Measurements from ENCODE around the gene ZCCHC7.

The ZCCHC7 gene

GRCh38 chr9:37342895-37343294 is 222.5 kb downstream of the ZCCHC7 start:
- DNase-seq: no peak

GRCh38 chr9:37343724-37344123 is 223.3 kb downstream of the ZCCHC7 start:
- no peak for DNase-seq

- DNase-seq: no peak
These were observed 224.7 kb downstream of the ZCCHC7 start for GRCh38 chr9:37345038-37345437.

GRCh38 chr9:37348917-37349316 is 228.5 kb downstream of the ZCCHC7 start:
- no peak for DNase-seq

- DNase-seq: no peak
These were observed 230.3 kb downstream of the ZCCHC7 start for GRCh38 chr9:37350486-37351190.

- no peak for DNase-seq
These were observed 233.4 kb downstream of the ZCCHC7 start for GRCh38 chr9:37353791-37354190.

GRCh38 chr9:37362430-37362829 is 242.1 kb downstream of the ZCCHC7 start:
- DNase-seq: no peak

- no peak for DNase-seq
These were observed 242.8 kb downstream of the ZCCHC7 start for GRCh38 chr9:37363124-37363523.

GRCh38 chr9:37364136-37364535 is 243.8 kb downstream of the ZCCHC7 start:
- DNase-seq: no peak

- no peak for DNase-seq
These were observed 244.5 kb downstream of the ZCCHC7 start for GRCh38 chr9:37364751-37365360.

GRCh38 chr9:37369671-37370070 is 249.3 kb downstream of the ZCCHC7 start:
- no peak for DNase-seq

- no peak for DNase-seq
These were observed 249.9 kb downstream of the ZCCHC7 start for GRCh38 chr9:37370282-37370681.

GRCh38 chr9:37370968-37371563 is 250.7 kb downstream of the ZCCHC7 start:
- no peak for DNase-seq

GRCh38 chr9:37371565-37372464 is 251.4 kb downstream of the ZCCHC7 start:
- no peak for DNase-seq

GRCh38 chr9:37372839-37373238 is 252.5 kb downstream of the ZCCHC7 start:
- no peak for DNase-seq

- no peak for DNase-seq
These were observed 253.2 kb downstream of the ZCCHC7 start for GRCh38 chr9:37373621-37374020.

GRCh38 chr9:37374892-37375291 is 254.5 kb downstream of the ZCCHC7 start:
- no peak for DNase-seq

GRCh38 chr9:37377688-37378612 is 257.6 kb downstream of the ZCCHC7 start:
- DNase-seq: no peak

- no peak for DNase-seq
These were observed 258.2 kb downstream of the ZCCHC7 start for GRCh38 chr9:37378613-37379004.

- no peak for DNase-seq
These were observed 259.5 kb downstream of the ZCCHC7 start for GRCh38 chr9:37379835-37380234.

GRCh38 chr9:37380570-37380969 is 260.2 kb downstream of the ZCCHC7 start:
- no peak for DNase-seq

- no peak for DNase-seq
These were observed 260.8 kb downstream of the ZCCHC7 start for GRCh38 chr9:37381094-37381741.

Measured in SHP77 (cell line).